SK-N-SH (cell line): ENCODE measurements around the gene XIAP. TPM values are rescaled to one million over a fixed set of nuclear protein-coding genes. Genes with fewer than 3 reads are reported as not detected.

Experiments
- CTCF ChIA-PET: fragments of 300-600, 350-600 bp; formaldehyde crosslinking; extraction: SDS; loops from one replicate; lab custom pipeline; 2021; lab: Yijun Ruan, JAX
- POLR2A ChIA-PET: fragments of 350-600 bp; sonication (Branson Sonifier 250); formaldehyde crosslinking; extraction: SDS; loops from one replicate; lab custom pipeline; 2020; ENCODE audit warnings: antibody characterized with exemption, inconsistent platforms; lab: Yijun Ruan, JAX
- DNase-seq: peaks from one replicate; pipeline ENCODE4 v3.0.0; 2012
- H2AFZ ChIP-seq: fragments of 200-600 bp; sonication (generic); 2 replicates; pipeline ENCODE4 v1.8.1; 2016; ENCODE audit warnings: antibody characterized with exemption, mild to moderate bottlenecking, low read depth
- H3F3A ChIP-seq: fragments of 200-600 bp; sonication (generic); replicated peaks from 2 replicates; pipeline ENCODE3; 2016; ENCODE audit warnings: antibody characterized with exemption, mild to moderate bottlenecking; ENCODE audit not compliant: insufficient read depth
- H3K27ac ChIP-seq, 2 experiments: fragments of 200-500 bp in 1 of 2; fragments of 200-600 bp in 1 of 2; sonication (Bioruptor generic) in 1 of 2; sonication (generic), shearing (Covaris generic) in 1 of 2; 2 replicates each; pipeline versions ENCODE4 v1.5.1 to v1.6.1; 2014 to 2016; ENCODE audit warnings: low read depth in 2 of 2, inconsistent platforms in 1 of 2, low read length in 1 of 2, mild to moderate bottlenecking in 1 of 2, mixed read lengths in 1 of 2
- H3K27me3 ChIP-seq: fragments of 200-600 bp; sonication (generic), shearing (Covaris generic); 2 replicates; pipeline ENCODE4 v1.6.1; 2016; ENCODE audit warnings: mixed run types; ENCODE audit not compliant: insufficient read depth
- H3K36me3 ChIP-seq, 2 experiments: fragments of 200-500 bp in 1 of 2; fragments of 200-600 bp in 1 of 2; sonication (Bioruptor generic) in 1 of 2; sonication (generic) in 1 of 2; replicated peaks in 1 of 2; 2 replicates each; pipeline versions ENCODE3 to v1.5.1; 2014 to 2016; ENCODE audit warnings: low read length in 1 of 2, mild to moderate bottlenecking in 1 of 2; ENCODE audit not compliant: insufficient read depth in 2 of 2, control insufficient read depth in 1 of 2
- H3K4me1 ChIP-seq, 2 experiments: fragments of 200-500 bp in 1 of 2; fragments of 200-600 bp in 1 of 2; sonication (Bioruptor generic) in 1 of 2; sonication (generic), shearing (Covaris generic) in 1 of 2; 2 replicates each; pipeline versions ENCODE4 v1.5.1 to v1.6.1; 2014 to 2016; ENCODE audit warnings: low read depth in 1 of 2, low read length in 1 of 2, mixed run types in 1 of 2; ENCODE audit not compliant: insufficient read depth in 2 of 2, control insufficient read depth in 1 of 2
- H3K4me2 ChIP-seq: fragments of 200-600 bp; sonication (generic), shearing (Covaris generic); 2 replicates; pipeline ENCODE4 v1.6.1; 2017; ENCODE audit warnings: mixed run types
- H3K4me3 ChIP-seq, 2 experiments: fragments of 200-500 bp in 1 of 2; fragments of 200-600 bp in 1 of 2; sonication (Bioruptor generic) in 1 of 2; sonication (generic), shearing (Covaris generic) in 1 of 2; 2 replicates each; pipeline versions ENCODE4 v1.5.1 to v1.8.1; 2014 to 2016; ENCODE audit warnings: low read depth in 2 of 2, inconsistent platforms in 1 of 2, low read length in 1 of 2, mild to moderate bottlenecking in 1 of 2, mixed read lengths in 1 of 2, moderate library complexity in 1 of 2
- H3K79me2 ChIP-seq: fragments of 200-600 bp; sonication (generic); 2 replicates; pipeline ENCODE4 v1.8.1; 2017; ENCODE audit warnings: mild to moderate bottlenecking; ENCODE audit not compliant: insufficient read depth
- H3K9ac ChIP-seq: fragments of 200-600 bp; sonication (generic); 2 replicates; pipeline ENCODE4 v1.6.1; 2017; ENCODE audit warnings: mixed run types
- H3K9me2 ChIP-seq: fragments of 200-600 bp; sonication (generic); 2 replicates; pipeline ENCODE4 v1.6.1; 2017; ENCODE audit warnings: mixed run types
- H3K9me3 ChIP-seq: fragments of 200-600 bp; sonication (generic); 2 replicates; pipeline ENCODE4 v1.6.1; 2017; ENCODE audit warnings: mixed run types, mild to moderate bottlenecking, moderate library complexity
- H4K20me1 ChIP-seq: fragments of 200-600 bp; sonication (generic); 2 replicates; pipeline ENCODE4 v1.6.1; 2017; ENCODE audit warnings: mild to moderate bottlenecking, mixed run types; ENCODE audit not compliant: insufficient read depth
- CHD2 ChIP-seq: fragments of 150-350 bp; IDR thresholded peaks from 2 replicates; pipeline ENCODE4 v1.6.1; 2018; ENCODE audit warnings: low read length; ENCODE audit not compliant: partially characterized antibody
- EP300 ChIP-seq, 2 experiments: IDR thresholded peaks; 2 replicates each; pipeline versions ENCODE4 v1.4.0 to v1.6.1; 2012; ENCODE audit warnings: borderline replicate concordance in 1 of 2, low read depth in 1 of 2, low read length in 1 of 2
- FOXM1 ChIP-seq: IDR thresholded peaks from 2 replicates; pipeline ENCODE4 v1.4.0; 2012; ENCODE audit warnings: low read depth, mild to moderate bottlenecking
- GABPA ChIP-seq: IDR thresholded peaks from 2 replicates; pipeline ENCODE4 v1.4.0; 2012; ENCODE audit warnings: low read depth, mild to moderate bottlenecking
- GATA2 ChIP-seq: sonication (generic); formaldehyde crosslinking; IDR thresholded peaks from 2 replicates; pipeline ENCODE4 v1.5.0; 2020; ENCODE audit warnings: mild to moderate bottlenecking, missing genetic modification reagents
- JUND ChIP-seq: IDR thresholded peaks from 2 replicates; pipeline ENCODE4 v1.4.0; 2012
- NRF1 ChIP-seq: IDR thresholded peaks from 2 replicates; pipeline ENCODE4 v1.6.1; 2012; ENCODE audit warnings: low read depth, mild to moderate bottlenecking, low read length
- POLR2AphosphoS5 ChIP-seq: IDR thresholded peaks from 2 replicates; pipeline ENCODE4 v1.6.1; 2012; ENCODE audit warnings: low read depth, low read length
- RCOR1 ChIP-seq: fragments of 150-350 bp; IDR thresholded peaks from 2 replicates; pipeline ENCODE4 v1.6.1; 2017; ENCODE audit warnings: antibody characterized with exemption, low read length
- SIN3A ChIP-seq: IDR thresholded peaks from 2 replicates; pipeline ENCODE4 v1.6.1; 2012; ENCODE audit warnings: low read depth, mild to moderate bottlenecking, low read length, moderate library complexity, borderline replicate concordance
- SMC3 ChIP-seq: IDR thresholded peaks from 2 replicates; pipeline ENCODE4 v1.6.1; 2012; ENCODE audit warnings: low read depth, low read length, improper control_type of control experiment
- TCF12 ChIP-seq: IDR thresholded peaks from 2 replicates; pipeline ENCODE4 v1.4.0; 2012
- TEAD4 ChIP-seq: IDR thresholded peaks from 2 replicates; pipeline ENCODE4 v1.4.0; 2012; ENCODE audit warnings: mild to moderate bottlenecking, borderline replicate concordance; ENCODE audit not compliant: insufficient read depth
- YY1 ChIP-seq: IDR thresholded peaks from 2 replicates; pipeline ENCODE4 v1.4.0; 2012; ENCODE audit warnings: low read depth, mild to moderate bottlenecking
- WGBS: methylation state at CpG from one replicate; pipeline ENCODE4 v1.1.6; 2017; ENCODE audit warnings: low lambda C conversion rate; 5-methylcytosine and 5-hydroxymethylcytosine counted together
- polyA plus RNA-seq, 3 experiments: library from polyadenylated mRNA; depleted of rRNA; stranded (reverse); fragments of >200 nt; gene quantifications; 2 replicates each; pipeline ENCODE4 v1.2.3, GENCODE V29; 2012
- TF ChIP-seq, protein P1 (sequence below): fragments of 150-350 bp; IDR thresholded peaks from 2 replicates; pipeline ENCODE4 v1.6.1; 2017; ENCODE audit warnings: antibody characterized with exemption, low read length, low read depth, borderline replicate concordance
- TF ChIP-seq, protein P2 (sequence below): IDR thresholded peaks from 2 replicates; pipeline ENCODE4 v1.4.0; 2012; ENCODE audit warnings: low read depth, borderline replicate concordance
- TF ChIP-seq, protein P3 (sequence below): IDR thresholded peaks from 2 replicates; pipeline ENCODE4 v1.6.1; 2012; ENCODE audit warnings: mild to moderate bottlenecking, low read depth, low read length, moderate library complexity
- TF ChIP-seq, protein P4 (sequence below): fragments of 200-600 bp; sonication (generic); IDR thresholded peaks from 2 replicates; pipeline ENCODE4 v1.6.1; 2017; ENCODE audit warnings: antibody characterized with exemption, mild to moderate bottlenecking, moderate library complexity
- TF ChIP-seq, protein P5 (sequence below): IDR thresholded peaks from 2 replicates; pipeline ENCODE4 v1.4.0; 2012; ENCODE audit warnings: low read depth, borderline replicate concordance
- TF ChIP-seq, protein P6 (sequence below): fragments of 150-350 bp; IDR thresholded peaks from 2 replicates; pipeline ENCODE4 v1.6.1; 2016; ENCODE audit warnings: mild to moderate bottlenecking, low read depth, low read length

Gene XIAP
- polyA plus RNA-seq, 1 of the 3 experiments (the other 2 are of a cell fraction) = 9.1 TPM

DNA sequence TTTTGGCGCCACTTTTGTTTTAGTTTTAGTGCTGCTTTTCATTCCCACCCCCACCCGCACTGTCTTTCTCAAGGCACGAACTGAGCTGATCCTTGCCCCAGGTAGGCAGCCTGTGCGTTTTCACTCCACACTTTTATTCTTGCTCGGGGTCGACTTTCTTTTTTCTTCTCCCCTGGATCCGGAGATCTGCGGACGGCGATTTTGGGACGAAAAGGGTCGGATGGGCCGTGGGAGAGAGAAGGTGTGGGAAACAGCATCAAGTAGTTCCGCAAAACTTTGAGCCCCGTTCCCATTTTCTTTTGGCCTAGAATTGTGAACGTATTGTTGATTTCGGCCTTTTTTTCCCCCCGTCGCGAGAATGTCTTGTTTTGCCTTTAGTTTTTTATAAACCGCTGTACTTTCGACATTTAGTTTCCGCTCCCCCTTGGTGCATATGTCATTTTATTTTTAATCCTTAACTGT is 102.2 kb downstream of the XIAP start (continued):
- no peak for TF ChIP-seq TEAD4

DNA sequence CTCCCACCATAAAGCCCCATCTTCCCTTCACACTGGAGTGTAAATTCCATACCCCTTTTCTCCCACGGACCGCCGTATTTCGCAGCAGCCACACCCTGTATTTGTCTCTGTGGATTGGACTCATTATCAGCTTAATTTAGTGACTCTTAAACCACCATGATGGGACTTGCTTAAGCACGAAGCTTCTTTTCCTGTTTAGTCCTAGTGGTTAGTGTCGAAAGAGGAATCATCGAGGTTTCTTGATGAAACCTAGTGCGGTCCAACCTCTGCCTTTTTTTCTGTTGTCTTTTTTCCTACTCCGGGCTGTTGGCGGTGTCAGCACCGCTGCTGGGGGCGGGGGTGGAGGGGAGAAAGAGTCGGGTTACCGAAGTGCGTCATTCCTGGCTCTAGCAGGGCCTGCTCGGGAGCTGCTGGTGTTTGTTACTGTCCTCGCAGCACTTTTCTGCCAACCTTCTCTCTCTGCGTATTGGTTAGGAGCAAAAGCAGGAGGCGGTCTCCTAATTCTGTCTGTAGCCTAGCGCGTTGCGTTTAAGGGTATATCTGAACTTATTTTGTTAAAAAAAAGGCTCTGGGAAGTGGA is 103.0 kb downstream of the XIAP start:
- CTCF ChIA-PET = interaction anchor here (1.2 kb wide), 1 partner anchor 59 kb away, joined by 3 read pairs; no protein-coding TSS in a partner anchor
- TF ChIP-seq CHD2 (peak; percentile 59), RCOR1 (no peak), GATA2 (no peak), EP300 (IDR thresholded peaks at IDR 0.05; ENCODE audit: borderline replicate concordance in 1 of 2, low read depth in 1 of 2, low read length in 1 of 2) (peak in 1 of 2 experiments; percentile 45; a peak in 2 of 4 replicates), GABPA (no peak), POLR2AphosphoS5 (no peak; the same call in 1 of the 2 replicates), JUND (peak; percentile 29; the same call in 1 of the 2 replicates), NRF1 (no peak), YY1 (peak; percentile 41; the same call in 1 of the 2 replicates), TCF12 (peak; percentile 74), TEAD4 (0 out of 2 replicates have a peak, but pooled peaks have one; percentile 4), SIN3A (peak; percentile 73; the same call in 1 of the 2 replicates), SMC3 (no peak), FOXM1 (no peak)
- TF ChIP-seq, protein P1, sequence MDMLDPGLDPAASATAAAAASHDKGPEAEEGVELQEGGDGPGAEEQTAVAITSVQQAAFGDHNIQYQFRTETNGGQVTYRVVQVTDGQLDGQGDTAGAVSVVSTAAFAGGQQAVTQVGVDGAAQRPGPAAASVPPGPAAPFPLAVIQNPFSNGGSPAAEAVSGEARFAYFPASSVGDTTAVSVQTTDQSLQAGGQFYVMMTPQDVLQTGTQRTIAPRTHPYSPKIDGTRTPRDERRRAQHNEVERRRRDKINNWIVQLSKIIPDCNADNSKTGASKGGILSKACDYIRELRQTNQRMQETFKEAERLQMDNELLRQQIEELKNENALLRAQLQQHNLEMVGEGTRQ = no peak
- TF ChIP-seq, protein P2, sequence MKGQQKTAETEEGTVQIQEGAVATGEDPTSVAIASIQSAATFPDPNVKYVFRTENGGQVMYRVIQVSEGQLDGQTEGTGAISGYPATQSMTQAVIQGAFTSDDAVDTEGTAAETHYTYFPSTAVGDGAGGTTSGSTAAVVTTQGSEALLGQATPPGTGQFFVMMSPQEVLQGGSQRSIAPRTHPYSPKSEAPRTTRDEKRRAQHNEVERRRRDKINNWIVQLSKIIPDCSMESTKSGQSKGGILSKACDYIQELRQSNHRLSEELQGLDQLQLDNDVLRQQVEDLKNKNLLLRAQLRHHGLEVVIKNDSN = no peak
- TF ChIP-seq, protein P3, sequence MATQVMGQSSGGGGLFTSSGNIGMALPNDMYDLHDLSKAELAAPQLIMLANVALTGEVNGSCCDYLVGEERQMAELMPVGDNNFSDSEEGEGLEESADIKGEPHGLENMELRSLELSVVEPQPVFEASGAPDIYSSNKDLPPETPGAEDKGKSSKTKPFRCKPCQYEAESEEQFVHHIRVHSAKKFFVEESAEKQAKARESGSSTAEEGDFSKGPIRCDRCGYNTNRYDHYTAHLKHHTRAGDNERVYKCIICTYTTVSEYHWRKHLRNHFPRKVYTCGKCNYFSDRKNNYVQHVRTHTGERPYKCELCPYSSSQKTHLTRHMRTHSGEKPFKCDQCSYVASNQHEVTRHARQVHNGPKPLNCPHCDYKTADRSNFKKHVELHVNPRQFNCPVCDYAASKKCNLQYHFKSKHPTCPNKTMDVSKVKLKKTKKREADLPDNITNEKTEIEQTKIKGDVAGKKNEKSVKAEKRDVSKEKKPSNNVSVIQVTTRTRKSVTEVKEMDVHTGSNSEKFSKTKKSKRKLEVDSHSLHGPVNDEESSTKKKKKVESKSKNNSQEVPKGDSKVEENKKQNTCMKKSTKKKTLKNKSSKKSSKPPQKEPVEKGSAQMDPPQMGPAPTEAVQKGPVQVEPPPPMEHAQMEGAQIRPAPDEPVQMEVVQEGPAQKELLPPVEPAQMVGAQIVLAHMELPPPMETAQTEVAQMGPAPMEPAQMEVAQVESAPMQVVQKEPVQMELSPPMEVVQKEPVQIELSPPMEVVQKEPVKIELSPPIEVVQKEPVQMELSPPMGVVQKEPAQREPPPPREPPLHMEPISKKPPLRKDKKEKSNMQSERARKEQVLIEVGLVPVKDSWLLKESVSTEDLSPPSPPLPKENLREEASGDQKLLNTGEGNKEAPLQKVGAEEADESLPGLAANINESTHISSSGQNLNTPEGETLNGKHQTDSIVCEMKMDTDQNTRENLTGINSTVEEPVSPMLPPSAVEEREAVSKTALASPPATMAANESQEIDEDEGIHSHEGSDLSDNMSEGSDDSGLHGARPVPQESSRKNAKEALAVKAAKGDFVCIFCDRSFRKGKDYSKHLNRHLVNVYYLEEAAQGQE = 0 out of 2 replicates have a peak, but pooled peaks have one; percentile 17
- TF ChIP-seq, protein P4, sequence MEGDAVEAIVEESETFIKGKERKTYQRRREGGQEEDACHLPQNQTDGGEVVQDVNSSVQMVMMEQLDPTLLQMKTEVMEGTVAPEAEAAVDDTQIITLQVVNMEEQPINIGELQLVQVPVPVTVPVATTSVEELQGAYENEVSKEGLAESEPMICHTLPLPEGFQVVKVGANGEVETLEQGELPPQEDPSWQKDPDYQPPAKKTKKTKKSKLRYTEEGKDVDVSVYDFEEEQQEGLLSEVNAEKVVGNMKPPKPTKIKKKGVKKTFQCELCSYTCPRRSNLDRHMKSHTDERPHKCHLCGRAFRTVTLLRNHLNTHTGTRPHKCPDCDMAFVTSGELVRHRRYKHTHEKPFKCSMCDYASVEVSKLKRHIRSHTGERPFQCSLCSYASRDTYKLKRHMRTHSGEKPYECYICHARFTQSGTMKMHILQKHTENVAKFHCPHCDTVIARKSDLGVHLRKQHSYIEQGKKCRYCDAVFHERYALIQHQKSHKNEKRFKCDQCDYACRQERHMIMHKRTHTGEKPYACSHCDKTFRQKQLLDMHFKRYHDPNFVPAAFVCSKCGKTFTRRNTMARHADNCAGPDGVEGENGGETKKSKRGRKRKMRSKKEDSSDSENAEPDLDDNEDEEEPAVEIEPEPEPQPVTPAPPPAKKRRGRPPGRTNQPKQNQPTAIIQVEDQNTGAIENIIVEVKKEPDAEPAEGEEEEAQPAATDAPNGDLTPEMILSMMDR = no peak
- TF ChIP-seq, protein P5, sequence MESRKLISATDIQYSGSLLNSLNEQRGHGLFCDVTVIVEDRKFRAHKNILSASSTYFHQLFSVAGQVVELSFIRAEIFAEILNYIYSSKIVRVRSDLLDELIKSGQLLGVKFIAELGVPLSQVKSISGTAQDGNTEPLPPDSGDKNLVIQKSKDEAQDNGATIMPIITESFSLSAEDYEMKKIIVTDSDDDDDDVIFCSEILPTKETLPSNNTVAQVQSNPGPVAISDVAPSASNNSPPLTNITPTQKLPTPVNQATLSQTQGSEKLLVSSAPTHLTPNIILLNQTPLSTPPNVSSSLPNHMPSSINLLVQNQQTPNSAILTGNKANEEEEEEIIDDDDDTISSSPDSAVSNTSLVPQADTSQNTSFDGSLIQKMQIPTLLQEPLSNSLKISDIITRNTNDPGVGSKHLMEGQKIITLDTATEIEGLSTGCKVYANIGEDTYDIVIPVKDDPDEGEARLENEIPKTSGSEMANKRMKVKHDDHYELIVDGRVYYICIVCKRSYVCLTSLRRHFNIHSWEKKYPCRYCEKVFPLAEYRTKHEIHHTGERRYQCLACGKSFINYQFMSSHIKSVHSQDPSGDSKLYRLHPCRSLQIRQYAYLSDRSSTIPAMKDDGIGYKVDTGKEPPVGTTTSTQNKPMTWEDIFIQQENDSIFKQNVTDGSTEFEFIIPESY = 0 out of 2 replicates have a peak, but pooled peaks have one; percentile 36
- TF ChIP-seq, protein P6, sequence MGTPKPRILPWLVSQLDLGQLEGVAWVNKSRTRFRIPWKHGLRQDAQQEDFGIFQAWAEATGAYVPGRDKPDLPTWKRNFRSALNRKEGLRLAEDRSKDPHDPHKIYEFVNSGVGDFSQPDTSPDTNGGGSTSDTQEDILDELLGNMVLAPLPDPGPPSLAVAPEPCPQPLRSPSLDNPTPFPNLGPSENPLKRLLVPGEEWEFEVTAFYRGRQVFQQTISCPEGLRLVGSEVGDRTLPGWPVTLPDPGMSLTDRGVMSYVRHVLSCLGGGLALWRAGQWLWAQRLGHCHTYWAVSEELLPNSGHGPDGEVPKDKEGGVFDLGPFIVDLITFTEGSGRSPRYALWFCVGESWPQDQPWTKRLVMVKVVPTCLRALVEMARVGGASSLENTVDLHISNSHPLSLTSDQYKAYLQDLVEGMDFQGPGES = no peak

More for the DNA sequence above, 103.0 kb downstream of the XIAP start:
- peak overlapping the region; percentile 64 to 82 for H3K4me3 ChIP-seq
- H4K20me1 ChIP-seq = peaks cover 36% of the 10 kb centered on the region
- peak overlapping the region; percentile 98 for H3K9ac ChIP-seq
- WGBS = 2% methylated on average over 22 of the region's 22 CpGs
- H2AFZ ChIP-seq = no peak overlapping the region
- peaks cover 21% of the 10 kb centered on the region for H3F3A ChIP-seq
- H3K4me2 ChIP-seq = peak overlapping the region; percentile 59
- POLR2A ChIA-PET = no interaction called here
- H3K27me3 ChIP-seq = no peaks in the 10 kb centered on the region
- H3K9me2 ChIP-seq = no peaks in the 10 kb centered on the region; the same call in 1 of the 2 replicates
- peaks cover 68% of the 10 kb centered on the region for H3K79me2 ChIP-seq
- peak; percentile 68 for DNase-seq
- peak overlapping the region; percentile 90 to 96 for H3K27ac ChIP-seq
- no peaks in the 10 kb centered on the region for H3K9me3 ChIP-seq
- no peaks in the 10 kb centered on the region for H3K36me3 ChIP-seq
- no peaks in the 10 kb centered on the region; a peak in 1 of 4 replicates for H3K4me1 ChIP-seq
